GM18519 (cell line): ENCODE results near the gene BHLHA9.

Experiments used
- ATAC-seq: cut with Tn5 transposase; IDR thresholded peaks from one replicate; pipeline ENCODE4 v1.9.1; 2021; ENCODE audit warnings: mild to moderate bottlenecking, moderate library complexity; ENCODE audit not compliant: unreplicated experiment, low FRiP score

Gene BHLHA9

DNA sequence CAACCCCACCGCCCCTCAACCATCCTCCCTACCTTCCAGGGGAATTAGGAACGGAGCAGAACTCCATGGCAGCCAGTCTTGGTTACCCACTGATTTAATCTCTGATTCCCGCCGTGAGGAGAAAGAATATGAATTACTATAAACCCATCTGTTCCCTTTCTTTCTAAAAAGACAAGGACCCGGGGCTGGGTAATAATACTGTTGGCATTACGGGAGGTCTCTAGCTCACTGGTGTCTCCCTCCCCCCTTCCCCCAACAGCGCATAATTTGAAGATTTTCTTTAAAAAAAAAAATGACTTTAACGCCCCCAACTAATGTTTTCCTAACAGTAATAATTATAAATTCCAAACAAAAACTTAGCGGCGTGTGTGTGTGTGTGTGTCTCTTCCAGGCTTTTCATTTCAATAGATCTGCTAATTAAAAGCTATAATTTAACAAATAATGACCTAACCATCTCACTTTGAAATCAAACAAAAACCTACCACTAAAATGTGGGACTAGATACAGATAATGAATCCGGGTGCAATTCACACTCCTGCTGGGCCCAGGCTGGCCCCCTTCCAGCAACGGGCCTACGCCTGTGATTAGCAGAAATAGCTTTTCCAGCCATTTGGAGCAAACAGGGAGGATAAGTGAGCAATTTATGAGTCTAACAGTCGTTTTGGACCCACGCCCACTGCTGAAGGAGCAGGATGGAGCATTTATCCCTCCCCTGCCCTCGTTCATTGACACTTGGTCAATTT, 18.2 kb upstream of the BHLHA9 start:
- no peak for ATAC-seq

DNA sequence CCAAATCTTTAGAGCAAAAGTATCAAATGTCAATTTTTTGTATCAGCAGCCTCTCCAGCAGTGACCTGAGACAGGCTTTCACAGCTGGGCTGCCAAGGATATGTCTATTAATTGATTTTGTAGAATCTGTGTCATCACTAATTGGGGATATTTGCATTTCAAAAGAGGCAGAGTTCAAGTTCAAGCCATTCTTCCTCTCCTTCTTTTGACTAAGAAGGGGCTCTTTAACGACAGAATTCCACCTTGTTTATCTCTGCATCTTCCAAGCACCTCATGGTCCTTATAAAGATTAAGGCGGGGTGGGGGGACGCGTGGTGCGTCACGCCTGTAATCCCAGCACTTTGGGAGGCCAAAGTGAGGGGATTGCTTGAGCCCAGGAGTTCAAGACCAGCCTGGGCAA, 15.2 kb upstream of the BHLHA9 start:
- no peak for ATAC-seq

DNA sequence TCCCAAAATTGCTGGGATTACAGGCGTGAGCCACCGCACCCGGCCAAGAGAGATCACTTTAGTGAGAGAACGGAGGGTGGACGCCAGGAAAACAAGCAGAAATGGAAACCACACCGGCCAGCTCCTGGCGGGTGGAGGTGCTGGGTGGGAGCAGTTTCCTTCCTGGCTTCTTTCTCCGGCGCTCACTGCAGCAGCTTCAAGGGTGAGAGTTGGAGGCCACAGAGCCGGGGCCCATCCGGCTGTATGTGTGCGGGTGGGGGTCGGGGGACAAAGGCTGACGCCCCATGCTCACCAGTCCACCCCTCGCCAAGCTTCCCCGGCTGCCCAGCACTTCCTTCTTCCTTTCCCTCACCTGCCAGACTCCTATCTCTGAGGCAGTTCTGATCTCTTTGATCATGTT, 13.5 kb upstream of the BHLHA9 start:
- no peak for ATAC-seq

DNA sequence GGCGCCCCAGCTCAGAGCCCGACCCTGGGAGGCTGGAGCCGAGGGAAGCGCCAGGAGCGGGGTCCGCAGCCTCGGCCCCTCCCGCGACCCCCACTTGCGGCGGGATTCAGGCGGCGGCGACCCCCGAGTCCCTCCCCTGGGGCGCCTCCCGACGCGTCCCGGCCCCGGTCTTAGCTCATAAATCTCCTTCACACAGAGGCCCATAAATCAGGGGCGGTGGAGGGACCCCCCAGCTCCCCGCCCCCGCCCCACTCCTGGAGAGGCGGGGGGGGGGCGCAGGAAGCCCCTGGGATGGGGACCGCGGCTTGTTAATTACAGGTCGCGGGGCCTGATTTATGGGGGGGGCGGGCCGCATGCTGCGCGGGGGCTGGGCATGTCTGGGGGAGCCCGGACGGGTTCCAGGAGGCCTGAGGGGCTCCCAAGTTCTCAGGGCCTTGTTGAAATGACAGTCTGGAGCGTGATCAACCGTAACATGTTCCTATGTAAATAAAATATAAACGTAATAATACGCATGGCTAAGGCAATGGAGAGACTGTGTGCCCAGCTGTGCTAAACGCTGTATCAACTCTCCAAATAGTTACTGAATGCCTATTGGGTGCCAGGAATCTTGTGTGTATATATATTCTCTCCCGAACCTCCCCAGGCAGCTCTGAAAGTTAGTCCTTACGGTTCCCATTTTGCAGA, 10.0 kb upstream of the BHLHA9 start:
- no peak for ATAC-seq

DNA sequence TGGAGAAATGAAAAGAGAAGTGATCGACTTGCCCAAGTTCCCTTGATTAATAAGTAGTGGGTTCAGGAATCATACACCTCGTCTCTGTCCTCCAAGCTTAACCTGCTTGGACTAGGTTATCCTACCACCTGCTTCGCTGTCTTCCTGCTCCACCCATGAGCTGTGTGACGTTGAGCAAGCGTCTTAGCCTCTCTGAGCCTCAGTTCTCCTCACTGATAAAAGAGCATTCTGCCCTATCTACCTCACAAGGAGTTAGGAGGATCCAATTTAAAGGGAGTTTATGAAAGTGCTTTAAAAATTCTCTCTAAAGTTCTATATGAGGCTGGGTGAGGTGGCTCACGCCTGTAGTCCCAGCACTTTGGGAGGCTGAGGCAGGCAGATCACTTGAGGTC, 9.5 kb upstream of the BHLHA9 start:
- no peak for ATAC-seq

DNA sequence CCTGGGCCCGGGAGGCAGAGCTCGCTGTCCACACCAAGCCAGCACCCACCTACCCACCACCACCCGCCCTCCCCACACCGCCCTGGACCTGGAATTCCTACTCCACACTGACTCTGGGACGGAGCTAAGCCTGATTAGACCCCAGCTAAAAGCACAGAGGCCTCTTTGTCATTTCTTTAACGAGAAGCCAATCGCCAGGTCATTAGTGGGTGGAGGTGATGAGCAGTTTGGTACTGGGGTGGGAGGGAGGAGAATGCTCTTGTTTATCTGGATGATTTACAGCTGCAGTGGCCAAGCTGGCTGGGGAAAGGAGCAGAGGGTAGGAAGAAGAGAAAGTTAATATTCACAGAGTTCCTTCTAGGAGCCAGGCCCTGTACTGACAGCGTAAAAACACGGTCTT, 6.0 kb upstream of the BHLHA9 start:
- no peak for ATAC-seq

DNA sequence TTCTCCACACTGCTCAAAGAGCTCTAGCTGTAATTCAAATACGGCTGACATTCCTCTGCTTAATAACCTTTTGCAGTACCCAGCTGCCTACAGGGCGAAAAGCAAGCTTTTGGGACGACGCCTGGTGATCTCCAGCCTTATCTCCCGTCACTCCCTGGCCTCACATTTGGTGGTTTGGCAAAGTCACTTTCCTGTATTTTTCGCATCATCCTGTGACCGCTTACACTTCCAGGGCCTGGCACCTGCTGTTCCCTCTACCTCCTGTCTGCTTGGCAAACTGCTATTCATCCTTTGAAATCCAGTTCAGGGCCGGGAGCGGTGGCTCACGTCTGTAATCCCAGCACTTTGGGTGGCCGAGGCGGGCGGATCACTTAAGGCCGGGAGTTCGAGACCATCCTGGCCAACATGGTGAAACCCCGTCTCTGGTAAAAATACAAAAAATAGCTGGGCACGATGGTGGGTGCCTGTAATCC, 2.7 kb upstream of the BHLHA9 start:
- no peak for ATAC-seq

DNA sequence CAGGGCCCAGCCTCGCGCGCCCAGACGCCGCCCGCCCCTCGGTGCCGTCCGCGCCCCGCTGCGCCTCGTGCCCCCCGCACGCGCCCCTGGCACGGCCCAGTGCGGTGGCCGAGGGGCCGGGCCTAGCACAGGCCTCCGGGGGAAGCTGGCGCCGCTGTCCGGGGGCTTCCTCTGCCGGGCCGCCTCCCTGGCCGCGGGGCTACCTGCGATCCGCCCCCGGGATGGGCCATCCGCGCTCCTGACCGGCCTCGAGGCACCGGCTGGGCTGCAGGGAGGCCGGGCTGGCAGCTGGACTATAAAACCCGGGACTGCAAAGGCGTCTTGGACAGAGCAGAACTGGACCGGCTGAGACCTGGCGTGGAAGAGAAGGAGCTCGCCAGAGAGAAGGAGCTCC, 783 bp downstream of the BHLHA9 start:
- no peak for ATAC-seq

DNA sequence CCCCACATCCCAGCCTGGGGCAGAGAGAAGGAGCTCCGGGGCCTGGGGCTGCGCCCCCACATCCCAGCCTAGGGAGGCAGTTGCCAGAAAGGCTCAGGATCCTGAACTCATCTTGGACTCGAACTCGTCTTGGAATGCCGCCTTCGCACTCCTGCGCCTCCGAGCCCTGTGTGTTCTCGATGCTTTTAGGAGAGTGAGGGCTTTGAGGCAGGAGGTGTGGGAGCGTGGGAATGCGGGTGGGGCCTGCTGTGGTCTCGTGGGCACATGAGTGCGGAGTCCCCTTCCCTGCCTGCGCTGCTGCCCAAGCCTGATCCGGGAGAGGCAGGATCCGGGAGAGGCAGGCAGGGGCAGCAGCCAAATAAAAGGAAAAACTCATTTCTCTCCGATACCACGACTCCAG, 1.2 kb downstream of the BHLHA9 start:
- ATAC-seq = no peak

DNA sequence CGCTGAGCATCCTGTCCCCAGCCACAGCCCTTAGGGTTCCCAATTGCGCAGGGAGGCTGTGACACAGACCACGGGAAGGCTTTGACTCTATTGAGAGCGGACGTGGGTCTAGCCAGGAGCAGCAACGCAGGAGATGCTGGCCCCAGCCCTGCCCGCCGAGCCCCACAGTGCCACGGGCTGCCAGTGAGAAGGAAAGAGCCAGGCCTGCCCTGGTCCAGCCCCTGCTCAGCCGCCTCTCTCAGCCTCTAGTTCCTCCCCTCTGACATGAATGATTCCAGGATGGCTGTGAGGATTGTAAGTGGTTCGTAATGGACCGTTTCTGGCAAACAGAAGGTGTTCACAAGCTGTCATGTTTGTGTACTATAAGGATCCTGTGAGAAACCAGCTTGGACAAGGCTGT, 2.5 kb downstream of the BHLHA9 start:
- no peak for ATAC-seq

DNA sequence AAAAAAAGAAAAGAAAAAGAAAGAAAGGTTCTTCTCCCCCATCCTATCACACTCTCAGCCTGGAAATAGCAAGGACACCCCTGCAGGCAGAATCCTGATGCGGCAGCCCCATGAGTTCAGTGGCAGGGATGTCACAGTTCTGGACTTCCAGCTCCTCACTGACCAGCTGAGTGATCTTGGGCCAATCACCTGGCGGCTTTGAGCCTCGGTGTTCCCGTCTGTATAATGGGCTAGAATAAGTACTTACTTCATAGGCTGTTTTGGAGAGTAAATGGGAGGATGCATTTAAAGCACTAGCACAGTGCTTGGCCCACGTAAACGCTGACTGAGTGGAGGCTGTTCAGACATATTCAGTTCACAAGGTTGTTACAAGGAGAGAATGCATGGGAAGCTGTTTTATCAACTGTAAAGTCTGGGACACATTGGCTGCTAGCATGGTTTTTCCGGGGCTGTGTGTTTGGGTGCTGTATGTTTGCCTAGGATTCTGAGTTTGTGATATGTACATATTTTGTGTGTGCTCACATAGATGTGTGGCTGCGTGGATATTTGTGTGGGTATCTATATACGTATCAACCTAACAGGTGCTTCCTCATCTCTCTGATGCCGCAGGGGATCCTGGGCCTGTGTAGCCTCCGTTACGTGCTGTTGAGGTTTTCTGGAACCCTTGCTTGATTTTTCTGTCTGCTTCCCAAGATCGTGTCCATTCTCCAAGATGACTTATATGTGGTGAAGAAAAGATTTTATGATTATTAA, 3.4 kb downstream of the BHLHA9 start:
- no peak for ATAC-seq

DNA sequence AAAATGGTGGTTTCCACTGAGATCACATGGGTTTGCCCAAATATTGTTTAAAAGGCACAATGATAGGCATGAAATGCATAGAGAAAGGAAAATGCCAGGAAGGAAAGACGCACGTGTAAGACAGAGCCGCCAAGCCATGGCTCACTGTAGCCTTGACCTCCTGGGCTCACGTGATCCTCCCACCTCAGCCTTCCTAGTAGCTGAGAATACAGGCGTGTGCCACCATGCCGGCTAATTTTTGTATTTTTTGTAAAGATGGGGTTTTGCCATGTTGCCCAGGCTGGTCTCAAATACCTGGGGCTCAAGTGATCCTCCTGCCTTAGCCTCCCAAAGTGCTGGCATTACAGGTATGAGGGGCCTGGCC, 4.0 kb downstream of the BHLHA9 start:
- ATAC-seq = no peak

DNA sequence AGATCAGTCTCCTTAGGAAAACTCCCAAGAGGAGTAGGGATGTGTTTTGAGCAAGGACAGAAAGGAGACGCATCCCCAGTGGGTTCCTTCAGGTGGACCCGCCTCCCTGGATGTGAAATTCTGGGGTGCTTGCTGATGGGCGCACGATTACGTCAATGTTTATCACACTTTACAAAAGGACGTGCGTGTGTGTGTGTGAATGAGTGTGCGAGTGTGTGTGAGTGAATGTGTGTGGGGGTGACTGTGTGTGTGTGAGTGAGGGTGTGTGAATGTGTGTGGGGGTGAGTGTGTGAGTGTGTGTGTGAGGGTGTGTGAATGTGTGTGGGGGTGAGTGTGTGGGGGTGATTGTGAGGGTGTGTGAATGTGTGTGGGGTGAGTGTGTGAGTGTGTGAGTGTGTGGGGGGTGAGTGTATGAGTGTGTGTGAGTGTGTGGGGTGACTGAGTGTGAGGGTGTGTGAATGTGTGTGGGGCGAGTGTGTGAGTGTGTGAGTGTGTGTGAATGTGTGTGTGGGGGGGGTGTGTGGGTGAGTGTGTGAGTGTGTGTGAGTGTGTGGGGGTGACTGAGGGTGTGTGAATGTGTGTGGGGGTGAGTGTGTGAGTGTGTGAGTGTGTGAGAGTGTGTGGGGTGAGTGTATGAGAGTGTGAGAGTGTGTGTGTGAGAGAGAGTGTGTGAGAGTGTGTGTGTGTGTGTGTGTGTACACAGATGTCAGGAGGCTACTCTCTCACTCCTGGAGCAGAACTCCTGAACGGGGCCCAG, 5.1 kb downstream of the BHLHA9 start:
- no peak for ATAC-seq

DNA sequence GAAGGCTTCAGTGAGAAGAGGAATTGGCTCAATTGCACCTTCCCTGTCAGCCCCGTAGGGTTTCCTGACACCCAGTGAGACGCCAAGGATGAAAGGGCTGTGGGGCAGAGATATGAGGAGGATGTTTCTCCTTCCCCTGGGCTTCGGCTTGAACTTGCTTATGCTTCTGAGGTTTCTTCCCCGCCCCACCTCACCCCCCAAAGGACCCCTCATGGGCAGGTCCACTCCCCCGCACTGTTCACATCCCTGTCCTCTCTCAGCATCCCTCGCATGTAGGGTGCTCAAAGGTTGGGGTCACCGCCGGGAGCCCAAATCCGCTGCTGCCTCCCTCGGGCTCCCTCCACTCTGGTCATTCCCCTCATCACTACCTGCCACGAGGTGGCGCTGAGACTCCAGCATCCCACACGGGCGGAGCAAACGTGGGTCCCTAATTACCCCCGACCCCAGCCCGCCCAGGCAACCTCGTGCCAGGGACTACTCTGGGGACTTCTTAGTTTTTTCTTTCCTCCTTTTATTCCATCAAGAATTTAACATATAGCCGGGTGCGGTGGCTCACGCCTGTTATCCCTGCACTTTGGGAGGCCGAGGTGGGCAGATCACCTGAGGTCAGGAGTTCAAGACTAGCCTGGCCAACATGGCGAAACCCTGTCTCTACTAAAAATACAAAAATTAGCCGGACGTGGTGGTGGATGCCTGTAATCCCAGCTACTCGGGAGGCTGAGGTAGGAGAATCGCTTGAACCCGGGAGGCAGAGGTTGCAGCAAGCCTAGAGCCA, 5.9 kb downstream of the BHLHA9 start:
- no peak for ATAC-seq

DNA sequence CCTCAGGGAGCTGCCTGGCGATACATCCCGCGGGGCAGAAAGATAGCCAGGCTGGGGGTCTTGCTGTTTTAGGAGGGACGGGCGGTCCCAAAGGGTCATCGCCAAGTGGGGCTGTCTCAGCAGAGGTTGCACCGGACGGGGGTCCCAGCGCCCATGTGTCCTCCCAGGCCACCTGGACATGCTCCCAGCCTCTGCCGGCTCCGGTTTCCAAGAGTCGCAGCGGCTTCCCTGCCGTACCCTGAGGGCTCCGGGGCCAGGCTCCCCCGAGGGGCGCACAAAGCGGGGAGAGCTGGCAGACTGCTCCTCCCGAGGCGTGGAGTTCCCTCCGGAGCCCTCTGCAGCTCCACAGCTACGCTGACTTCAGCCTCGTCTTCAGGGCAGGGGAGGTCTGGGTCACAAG, 10.4 kb downstream of the BHLHA9 start:
- no peak for ATAC-seq

DNA sequence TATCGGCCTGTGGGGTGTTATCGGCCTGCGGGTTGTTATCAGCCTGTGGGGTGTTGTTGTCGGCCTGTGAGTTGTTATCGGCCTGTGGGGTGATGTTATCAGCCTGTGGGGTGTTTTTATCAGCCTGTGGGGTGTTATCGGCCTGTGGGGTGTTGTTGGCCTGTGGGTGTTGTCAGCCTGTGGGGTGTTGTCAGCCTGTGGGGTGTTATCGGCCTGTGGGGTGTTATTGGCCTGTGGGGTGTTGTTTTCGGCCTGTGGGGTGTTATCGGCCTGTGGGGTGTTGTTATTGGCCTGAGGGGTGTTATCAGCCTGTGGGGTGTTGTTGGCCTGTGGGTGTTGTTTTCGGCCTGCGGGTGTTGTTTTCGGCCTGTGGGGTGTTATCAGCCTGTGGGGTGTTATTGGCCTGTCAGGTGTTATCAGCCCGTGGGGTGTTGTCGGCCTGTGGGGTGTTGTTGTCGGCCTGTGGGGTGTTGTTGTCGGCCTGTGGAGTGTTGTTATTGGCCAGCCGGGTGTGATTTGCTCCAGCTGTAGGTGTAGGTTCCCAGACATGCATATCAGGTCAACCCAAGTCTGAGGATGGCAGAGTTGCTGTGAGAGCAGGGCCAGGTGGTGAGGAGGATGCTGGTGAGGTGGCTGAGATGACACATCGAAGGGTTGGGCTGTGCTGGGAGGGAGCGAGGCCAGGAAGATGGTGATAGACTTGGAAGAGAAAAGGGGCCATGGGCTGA, 16.3 kb downstream of the BHLHA9 start:
- ATAC-seq = no peak

DNA sequence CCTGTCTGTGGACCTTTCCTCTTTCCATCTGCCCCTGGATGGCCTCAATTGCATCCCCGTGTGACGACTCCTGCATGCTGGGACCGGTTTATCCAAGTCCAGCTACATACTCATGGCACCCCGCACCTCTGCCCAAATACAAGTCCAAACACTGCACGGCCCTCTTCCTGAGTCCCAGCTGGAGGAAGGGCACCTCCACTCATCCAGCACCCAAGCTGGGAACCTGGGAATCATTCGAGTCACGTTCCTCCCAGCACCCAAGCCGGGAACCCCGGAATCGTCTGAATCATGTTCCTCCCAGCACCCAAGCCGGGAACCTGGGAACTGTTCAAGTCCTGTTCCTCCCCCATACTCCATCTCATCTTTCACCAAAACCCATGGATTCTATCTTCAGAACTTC, 19.5 kb downstream of the BHLHA9 start:
- ATAC-seq = no peak

DNA sequence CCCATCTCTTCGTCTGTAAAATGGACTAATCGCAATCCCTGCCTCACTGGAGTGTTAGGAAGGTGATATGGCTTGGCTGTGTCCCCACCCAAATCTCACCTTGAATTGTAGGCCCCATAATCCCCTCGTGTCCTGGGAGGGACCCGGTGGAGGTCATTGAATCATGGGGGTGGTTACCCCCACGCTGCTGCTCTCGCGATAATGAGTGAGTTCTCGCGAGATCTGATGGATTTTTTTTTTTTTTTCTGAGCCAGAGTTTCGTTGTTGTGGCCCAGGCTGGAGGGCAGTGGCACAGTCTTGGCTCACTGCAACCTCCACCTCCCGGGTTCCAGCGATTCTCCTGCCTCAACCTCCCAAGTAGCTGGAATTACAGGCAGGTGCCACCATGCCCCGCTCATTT, 20.4 kb downstream of the BHLHA9 start:
- ATAC-seq = no peak

DNA sequence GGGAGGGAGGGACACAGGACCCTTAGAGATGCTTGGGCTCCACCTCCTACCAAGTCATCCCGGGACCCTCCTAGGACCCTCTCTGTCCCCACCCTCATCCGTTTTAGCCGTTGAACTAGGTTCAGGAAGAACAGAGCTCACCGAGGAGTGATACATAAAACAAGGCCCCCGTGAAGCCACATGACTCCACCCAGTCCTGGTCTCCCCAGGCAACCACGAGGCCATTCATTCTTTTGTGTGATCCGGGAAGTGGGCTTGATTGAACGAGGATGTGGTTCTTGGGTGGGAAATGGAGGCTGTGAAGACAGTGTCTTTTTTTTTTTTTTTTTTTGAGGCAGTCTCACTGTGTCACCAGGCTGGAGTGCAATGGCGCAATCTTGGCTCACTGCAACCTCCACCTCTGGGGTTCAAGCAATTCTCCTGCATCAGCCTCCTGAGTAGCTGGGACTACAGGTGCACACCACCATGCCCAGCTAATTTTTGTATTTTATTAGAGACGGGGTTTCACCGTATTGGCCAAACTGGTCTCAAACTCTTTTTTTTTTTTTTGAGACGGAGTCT, 24.0 kb downstream of the BHLHA9 start:
- ATAC-seq = no peak
